NCI-H128 (cell line): ENCODE data around the gene OR2D3.
"Not testable (repeated sequence)": the region's sequence is repeated elsewhere in the genome, so short reads cannot be mapped to it uniquely, and the experiment has no call there.

Source experiments
- DNase-seq: peaks from one replicate; lab custom pipeline; 2025; ENCODE audit not compliant: unreplicated experiment; lab: John Stamatoyannopoulos, UW

Gene OR2D3, protein sequence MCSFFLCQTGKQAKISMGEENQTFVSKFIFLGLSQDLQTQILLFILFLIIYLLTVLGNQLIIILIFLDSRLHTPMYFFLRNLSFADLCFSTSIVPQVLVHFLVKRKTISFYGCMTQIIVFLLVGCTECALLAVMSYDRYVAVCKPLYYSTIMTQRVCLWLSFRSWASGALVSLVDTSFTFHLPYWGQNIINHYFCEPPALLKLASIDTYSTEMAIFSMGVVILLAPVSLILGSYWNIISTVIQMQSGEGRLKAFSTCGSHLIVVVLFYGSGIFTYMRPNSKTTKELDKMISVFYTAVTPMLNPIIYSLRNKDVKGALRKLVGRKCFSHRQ

DNA sequence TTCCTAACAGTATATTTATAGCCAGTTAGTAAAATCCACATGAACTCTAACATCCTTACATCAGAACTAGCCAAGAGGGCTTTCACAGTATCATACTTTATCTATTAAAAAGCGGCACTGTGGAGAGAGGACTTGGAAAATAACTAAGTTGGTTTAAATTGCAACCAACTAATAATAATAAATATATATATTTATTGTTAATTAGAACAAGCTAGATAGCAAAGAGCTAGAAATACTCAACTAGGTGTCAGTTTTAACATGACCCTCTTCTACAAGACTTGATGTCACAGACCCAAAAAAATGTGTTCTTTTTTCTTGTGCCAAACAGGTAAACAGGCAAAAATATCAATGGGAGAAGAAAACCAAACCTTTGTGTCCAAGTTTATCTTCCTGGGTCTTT is at the start of gene OR2D3:
OR2D3 (plus strand) TSS at position 301 of the 400 bp plus-strand sequence; CDS start at position 301, 0 bp downstream.
- DNase-seq, result no peak

DNA sequence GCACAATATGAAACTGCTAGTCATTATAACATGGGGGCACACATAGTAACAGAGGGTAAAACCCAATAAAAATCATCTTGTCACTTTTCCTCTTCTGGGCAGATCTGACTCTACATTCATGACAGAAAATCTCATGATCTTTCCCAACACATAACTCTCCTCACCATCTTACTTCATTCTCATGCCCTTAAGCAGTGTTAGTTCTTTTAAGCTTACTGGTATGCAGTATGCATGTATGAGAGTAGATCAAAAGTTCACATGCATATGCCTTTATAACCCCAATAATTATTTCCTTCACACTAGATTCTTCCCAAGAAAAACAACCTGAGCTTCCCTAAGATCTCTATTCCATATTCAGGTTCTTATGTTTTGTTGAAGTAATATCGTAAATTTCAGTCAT is 49.5 kb upstream of the OR2D3 start:
- DNase-seq, result no peak

DNA sequence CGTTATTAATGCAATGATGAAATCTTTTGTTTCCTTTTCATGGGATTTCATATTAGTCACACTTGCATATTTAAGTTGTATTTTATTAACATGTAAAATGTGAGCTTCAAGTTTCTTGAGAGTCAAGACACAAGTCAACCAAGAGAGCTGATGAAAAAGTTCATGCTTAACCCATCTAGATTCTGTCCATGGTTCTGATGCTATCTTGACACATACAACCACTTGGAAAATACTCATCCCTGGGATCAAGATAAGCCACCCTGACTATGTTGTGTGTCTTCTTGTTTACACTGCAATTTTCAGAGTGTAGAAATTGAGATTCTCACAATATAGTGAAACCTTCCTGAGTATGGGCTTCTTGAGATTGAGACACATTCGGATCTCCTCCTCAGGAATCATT is 45.0 kb upstream of the OR2D3 start:
- DNase-seq, result no peak

DNA sequence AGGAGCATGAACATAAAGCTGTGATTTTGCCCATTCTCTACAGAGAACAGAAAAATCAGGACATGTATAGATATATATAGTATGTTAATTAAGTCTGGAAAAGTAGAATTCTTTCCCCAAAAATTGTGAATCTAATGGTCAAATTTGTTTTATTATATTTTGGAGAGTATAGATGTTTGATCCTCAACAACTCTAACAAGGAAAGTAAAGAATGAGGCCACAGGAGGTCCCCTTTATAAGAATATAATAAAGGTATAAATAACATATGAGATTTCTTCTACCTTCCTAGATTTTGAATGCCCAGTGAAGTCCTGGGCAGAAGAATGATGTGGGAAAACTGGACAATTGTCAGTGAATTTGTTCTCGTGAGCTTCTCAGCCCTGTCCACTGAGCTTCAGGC is 44.5 kb upstream of the OR2D3 start, which contains the start of gene OR10A4:
OR10A4 (plus strand) TSS at position 301 of the 400 bp plus-strand sequence; CDS start at position 324, 23 bp downstream.
- no peak for DNase-seq

DNA sequence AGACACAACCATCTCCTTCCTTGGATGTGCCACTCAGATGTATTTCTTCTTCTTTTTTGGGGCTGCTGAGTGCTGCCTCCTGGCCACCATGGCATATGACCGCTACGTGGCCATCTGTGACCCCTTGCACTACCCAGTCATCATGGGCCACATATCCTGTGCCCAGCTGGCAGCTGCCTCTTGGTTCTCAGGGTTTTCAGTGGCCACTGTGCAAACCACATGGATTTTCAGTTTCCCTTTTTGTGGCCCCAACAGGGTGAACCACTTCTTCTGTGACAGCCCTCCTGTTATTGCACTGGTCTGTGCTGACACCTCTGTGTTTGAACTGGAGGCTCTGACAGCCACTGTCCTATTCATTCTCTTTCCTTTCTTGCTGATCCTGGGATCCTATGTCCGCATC is 43.9 kb upstream of the OR2D3 start:
- DNase-seq, result no peak

DNA sequence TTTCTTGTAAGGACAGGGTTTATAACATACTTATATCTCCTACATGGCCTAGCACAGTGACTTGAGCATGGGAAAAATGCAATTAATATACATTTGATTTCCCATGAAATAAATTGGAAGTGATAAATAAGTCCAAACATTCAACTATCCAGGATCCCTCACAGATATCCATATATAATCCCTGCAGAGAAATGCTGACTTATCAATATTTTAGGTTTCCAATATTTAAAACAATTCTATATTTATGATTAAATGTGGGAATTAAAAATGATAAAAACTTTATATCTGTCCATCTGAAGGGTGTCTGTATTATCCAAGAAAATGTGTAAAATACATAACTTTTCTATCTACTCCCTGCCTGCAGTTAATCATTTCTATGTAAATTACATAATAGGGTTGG is 38.1 kb upstream of the OR2D3 start:
- no peak for DNase-seq

DNA sequence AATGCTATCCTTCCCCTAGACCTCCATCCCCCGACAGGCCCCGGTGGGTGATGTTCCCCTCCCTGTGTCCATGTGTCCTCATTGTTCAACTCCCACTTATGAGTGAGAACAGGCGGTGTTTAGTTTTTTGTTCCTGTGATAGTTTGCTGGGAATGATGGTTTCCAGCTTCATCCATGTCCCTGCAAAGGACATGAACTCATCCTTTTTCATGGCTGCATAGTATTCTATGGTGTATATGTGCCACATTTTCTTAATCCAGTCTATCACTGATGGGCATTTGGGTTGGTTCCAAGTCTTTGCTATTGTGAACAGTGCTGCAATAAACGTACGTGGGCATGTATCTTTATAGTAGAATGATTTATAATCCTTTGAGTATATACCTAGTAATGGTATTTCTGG is 33.1 kb upstream of the OR2D3 start:
- not testable (repeated sequence) for DNase-seq

DNA sequence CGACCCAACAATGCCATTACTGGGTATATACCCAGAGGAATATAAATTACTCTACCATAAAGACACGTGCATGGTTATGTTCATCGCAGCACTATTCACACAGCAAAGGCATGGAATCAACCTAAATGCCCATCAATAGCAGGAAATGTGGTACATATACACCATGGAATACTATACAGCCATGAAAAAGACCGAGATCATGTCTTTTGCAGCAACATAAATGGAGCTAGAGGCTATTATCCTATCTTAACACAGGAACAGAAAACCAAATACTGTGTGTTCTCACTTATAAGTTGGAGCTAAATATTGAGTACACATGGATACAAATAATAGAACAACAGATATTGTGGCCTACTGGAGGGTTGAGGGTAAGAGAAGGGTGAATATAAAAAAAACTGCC is 32.0 kb upstream of the OR2D3 start:
- no peak for DNase-seq

DNA sequence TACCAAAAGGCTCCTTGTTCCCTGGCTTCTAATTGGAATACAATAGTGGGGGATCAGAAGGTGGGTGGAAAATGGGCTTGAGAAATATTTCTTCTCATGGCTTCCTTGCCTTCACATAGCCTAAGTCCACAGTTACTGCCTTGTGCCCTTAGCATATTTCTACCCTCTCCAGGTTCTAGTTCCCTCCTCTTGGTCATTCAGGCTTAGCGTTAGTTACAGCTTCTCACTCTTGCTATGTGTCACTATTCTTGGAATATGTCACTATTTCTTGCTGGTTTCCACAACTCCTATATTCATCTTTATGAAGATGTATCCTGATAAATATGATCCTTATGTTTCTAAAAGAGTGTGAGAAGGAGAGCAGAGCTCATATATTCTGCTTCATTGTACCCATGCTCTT is 31.0 kb upstream of the OR2D3 start:
- DNase-seq, result no peak

DNA sequence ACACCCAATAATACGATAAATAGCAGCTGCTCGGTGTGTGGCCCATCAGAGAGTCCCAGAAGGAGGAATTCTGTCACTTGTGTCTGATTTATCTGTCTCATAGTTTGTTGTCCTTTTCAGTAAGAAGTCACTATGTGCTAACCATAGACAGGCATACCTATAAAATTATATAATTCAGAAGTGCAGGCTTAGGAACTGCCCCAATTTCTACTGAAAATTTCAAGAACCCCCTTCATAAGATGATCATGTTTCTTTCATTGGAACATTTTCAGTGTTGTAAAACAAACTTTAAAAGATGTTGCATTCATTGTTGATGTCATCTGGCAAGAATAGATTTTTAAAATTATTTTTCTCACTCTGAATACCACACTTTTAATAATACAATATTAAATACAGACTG is 28.4 kb upstream of the OR2D3 start, which contains the start of gene OR2D2:
OR2D2 (minus strand) TSS at position 101 of the 400 bp plus-strand sequence; CDS start at position 101, 0 bp downstream.
- no peak for DNase-seq

DNA sequence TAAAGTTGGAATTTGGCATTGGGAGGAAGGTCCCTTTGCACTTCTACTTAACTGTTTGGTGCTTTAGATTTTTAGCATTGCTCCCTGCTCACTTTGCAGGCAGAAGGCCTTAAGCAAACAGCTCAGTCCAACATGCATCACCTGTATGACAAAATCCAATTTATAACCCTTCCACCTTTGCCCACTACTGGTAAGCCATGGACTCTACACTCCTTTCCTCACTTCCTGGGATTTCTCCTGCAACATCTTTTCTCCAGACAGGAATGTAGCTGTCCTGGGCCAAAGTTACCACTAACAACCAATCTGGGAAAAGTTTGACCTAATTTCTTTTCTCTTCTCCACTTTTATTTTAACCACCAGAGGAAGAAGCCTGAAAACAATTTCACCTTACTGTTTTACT is 26.7 kb upstream of the OR2D3 start:
- no peak for DNase-seq

DNA sequence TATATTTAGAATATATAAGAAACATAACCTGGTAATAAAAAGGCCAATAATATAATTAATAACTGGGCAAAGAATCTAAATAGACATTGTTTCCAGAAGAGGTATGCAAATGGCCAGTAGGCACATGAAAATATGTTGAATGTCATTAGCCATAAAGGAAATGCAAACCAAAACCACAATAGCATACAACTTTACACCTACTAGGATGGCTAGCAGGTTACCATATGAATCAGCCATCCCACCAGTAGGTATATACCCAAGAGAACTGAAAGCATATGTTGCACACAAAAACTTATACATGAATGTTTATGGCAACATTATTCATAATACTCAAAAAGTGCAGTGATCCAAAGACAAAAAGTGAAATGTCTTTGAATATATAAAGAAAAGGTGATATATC is 25.8 kb upstream of the OR2D3 start:
- DNase-seq, result no peak

DNA sequence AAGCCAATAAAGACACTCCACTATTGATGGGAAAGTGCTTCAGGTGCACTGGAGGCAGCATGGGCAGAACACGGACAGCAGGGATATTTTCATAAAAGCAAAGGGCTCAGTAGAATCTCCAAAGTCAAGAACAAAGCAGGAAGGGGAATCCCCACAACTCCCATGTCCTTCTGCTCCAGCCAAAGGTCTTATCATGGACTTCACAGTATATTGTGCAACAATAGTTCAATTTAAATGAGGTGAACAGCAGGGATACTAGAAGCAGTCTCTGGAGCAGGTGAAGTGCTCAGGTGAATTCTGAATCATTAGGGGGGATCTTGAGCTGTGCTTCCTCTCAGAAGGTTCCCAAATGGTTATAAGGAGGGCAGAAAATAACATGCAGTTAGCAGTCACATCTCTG is 21.9 kb upstream of the OR2D3 start:
- DNase-seq, result no peak

DNA sequence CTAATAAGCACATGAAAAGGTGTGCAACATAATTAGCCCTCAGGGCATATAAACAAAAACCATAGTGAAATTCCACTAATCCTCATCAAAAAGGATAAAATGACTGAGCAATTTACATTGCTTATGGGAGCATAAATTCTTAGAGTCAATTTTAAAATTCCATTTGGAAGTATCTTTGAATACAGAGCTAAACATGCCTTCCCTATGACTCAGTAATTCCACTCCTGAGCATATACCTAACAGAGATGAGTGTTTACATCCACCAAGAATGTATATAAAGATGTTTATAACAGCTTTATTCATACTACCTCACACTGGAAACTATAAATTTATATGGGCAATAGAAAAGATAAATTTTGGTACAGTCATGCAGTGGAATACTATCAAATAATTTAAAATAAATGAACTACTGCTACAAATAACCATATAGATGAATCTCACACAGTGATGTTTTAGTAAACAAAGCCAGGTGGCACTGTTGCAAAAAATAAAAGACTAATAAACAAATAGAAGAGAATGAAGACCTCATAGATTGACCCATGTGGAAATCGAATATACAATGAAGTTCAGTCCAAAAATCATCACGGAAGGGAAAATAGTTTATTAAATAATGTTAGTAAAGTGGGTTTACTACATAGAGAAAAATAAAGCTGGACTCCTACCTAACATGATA is 20.3 kb upstream of the OR2D3 start:
- no peak for DNase-seq

DNA sequence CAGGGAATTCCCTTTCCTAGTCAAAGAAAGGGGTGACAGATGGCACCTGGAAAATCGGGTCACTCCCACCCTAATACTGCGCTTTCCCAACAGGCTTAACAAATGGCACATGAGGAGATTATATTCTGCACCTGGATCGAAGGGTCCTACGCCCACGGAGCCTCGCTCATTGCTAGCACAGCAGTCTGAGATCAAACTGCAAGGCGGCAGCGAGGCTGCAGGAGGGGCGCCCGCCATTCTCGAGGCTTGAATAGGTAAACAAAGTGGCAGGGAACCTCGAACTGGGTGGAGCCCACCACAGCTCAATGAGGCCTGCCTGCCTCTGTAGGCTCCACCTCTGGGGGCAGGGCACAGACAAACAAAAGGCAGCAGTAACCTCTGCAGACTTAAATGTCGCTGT is 16.0 kb upstream of the OR2D3 start:
- not testable (repeated sequence) for DNase-seq

DNA sequence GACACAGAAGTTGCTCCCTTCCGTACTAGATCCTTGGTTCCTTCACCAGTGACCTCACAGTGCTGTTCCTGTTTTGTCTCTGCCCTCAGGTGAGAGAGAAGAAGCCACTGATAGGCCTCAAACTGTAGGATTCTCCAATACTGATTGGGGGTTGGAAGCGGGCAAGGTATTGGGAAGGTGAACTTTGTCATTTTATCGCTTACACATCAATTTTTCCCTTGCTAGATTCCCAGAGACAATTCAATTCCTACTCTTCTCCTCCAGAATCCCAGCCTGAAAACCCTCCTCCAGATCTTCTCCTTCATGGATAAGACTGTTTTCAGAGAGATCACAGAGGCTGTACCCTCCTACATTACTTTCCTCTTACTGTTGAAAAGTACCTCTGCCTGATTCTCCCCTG is 9.4 kb upstream of the OR2D3 start:
- DNase-seq, result no peak

DNA sequence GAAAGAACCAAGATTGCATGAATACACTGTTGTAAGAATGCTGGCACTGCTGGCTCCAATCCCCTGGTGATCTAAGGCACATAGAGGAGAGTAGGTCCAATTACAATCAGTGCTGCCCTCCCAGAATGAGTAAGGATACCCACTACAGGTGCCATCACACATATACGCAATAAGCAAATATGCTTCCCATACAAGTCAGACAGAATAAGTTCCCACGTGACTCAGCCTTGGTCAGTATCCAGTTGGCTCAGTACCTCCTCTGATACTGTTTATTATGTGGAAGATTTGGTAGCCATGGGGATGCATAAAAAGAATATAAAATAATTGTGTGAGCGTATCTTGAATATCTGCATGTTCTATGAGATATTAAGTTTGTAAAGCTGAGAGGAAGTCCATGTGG is 8.9 kb upstream of the OR2D3 start:
- no peak for DNase-seq

DNA sequence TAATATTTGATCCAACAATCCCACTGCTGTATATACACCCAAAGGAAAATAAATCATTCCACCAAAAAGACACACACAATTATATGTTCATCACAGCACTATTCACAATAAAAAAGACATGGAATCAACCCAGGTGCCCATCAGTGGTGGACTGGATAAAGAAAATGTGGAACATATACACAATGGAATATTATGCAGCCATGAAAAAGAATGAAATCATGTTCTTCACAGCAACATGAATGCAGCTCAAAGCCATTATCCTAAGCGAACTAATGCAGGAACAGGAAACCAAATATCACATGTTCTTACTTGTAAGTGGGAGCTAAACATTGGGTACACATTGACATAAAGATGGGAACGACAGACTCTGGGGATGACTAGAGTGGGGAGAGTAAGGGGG is 1.1 kb upstream of the OR2D3 start:
- no peak for DNase-seq

DNA sequence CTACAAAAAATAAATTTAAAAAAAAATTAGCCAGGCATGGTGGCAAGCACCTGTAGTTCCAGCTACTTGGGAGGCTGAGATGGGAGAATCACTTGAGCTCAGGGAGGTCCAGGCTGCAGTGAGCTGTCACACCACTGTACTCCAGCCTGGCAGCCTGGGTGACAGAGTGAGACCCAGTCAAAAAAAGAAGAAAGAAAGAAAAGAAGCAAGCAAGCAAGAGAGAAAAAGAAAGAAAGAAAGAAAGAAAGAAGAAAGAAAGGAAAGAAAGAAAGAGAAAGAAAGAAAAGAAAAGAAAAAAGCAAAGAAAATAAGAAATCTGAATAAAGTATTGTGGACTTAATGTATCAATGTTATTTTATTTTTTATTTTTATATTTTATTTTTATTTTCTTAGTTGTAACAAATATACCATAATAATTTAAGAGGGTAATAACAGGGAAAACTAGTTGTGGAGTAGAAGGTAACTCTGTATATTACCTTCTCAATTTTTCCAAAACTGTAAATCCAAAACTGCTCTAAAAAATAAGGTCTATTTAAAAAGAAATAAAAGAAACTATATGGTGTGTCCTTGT is 4.3 kb downstream of the OR2D3 start:
- DNase-seq, result no peak

DNA sequence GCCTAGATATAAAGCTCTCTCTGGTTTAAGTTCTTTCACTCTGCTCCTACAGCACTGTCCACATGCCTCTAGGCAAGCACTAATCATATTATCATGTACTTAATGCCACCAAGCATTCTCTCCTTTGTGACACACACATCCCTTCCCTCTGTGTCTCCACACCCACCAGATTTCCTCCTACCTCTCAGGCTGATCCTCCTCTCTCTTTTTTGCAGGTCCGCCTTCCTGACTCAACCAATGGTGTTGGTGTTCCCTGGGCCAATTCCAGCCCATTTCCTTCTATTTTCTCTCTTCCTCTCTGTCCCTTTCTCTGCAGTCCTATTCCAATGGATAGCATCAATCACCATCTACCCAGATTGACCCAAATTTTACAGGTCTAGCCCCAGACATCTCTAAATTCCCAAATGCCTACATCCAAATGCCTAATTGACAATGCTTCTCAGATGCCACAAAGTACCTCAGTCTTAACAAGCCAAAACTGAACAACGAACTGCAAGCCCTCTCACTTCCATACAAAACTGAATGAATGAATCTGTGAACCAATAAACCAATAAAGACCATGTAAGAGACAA is 4.9 kb downstream of the OR2D3 start:
- DNase-seq, result no peak

DNA sequence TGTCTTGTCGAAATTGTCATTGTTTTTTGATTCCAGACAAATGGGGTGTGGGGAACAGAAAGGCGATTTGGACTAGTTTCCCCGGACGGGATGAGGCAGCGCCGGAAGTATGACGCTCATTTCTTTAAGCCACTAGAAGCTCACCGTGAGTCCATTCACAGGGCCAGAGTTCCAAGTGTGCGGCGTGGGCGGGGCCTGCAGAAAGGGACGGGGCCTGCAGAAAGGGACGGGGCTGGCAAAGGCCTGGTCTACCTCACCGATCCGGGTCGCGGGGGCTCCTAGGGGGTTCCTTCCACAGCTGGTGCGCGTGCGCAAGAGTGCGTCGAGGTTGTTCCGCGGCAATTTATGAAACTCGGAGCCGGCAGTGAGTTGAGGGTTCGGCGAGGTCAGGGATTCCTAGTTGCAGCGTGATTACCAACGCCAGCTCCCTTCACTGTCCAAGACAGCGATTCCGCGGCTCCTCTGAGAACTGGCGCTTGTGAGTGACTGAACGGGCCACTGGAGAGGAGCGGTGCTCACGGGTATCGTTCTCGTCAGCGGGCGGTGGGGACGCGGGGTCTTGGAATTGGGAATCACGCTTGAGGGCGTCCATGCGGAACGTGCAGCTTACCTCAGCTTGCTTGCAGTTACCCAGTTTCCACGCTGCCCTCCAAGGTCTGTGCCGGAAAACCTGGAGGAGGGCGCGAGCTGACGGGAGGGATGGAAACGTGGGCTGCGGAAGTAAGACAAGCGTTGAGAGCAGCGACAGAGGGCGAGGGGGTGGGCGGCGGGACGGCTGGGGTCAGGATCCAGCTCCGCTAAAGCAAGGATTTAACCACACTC is 5.6 kb downstream of the OR2D3 start, which contains the start of gene ZNF215:
ZNF215 (plus strand) TSS at position 219 of the 822 bp plus-strand sequence. CDS start 5,847 bp downstream, outside the sequence.
- DNase-seq, result no peak
